Body of pancreas (tissue), 4 donors: ENCODE results near the gene TXN.

Experiments
- POLR2A ChIP-seq, 3 donors: fragments of 450-650 bp; IDR thresholded peaks; one replicate each; pipeline ENCODE4 v1.6.1; 2016; ENCODE audit warnings: antibody characterized with exemption in 3 of 3, mild to moderate bottlenecking in 2 of 3
- TF ChIP-seq, protein P1 (sequence below), 7 experiments: fragments of 450-650 bp in 4 of 7; fragments of 200-600 bp in 3 of 7; sonication (generic) in 3 of 7; IDR thresholded peaks; one replicate each; pipeline ENCODE4 v1.5.1; 2016 to 2019; ENCODE audit warnings: antibody characterized with exemption in 7 of 7

GRCh38 chr9:110208031-110208430, 48.3 kb downstream of the TXN start, which contains the start of gene C9orf152:
- TF ChIP-seq, protein P1, sequence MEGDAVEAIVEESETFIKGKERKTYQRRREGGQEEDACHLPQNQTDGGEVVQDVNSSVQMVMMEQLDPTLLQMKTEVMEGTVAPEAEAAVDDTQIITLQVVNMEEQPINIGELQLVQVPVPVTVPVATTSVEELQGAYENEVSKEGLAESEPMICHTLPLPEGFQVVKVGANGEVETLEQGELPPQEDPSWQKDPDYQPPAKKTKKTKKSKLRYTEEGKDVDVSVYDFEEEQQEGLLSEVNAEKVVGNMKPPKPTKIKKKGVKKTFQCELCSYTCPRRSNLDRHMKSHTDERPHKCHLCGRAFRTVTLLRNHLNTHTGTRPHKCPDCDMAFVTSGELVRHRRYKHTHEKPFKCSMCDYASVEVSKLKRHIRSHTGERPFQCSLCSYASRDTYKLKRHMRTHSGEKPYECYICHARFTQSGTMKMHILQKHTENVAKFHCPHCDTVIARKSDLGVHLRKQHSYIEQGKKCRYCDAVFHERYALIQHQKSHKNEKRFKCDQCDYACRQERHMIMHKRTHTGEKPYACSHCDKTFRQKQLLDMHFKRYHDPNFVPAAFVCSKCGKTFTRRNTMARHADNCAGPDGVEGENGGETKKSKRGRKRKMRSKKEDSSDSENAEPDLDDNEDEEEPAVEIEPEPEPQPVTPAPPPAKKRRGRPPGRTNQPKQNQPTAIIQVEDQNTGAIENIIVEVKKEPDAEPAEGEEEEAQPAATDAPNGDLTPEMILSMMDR (IDR thresholded peaks at IDR 0.05), result no peak
- peak in 2 of 3 donors; percentile 23 to 46 for TF ChIP-seq POLR2A (IDR thresholded peaks at IDR 0.05)
